HG03066 (cell line): ENCODE results near the gene KIF26B.
"Not testable (repeated sequence)": the region's sequence is repeated elsewhere in the genome, so short reads cannot be mapped to it uniquely, and the experiment has no call there.

Source experiments
- ATAC-seq: cut with Tn5 transposase; IDR thresholded peaks from one replicate; pipeline ENCODE4 v1.9.1; 2021; ENCODE audit warnings: low read depth; ENCODE audit not compliant: unreplicated experiment

KIF26B gene

GRCh38 chr1:245663373-245663772 is 508.6 kb downstream of the KIF26B start:
- ATAC-seq: no peak

GRCh38 chr1:245663841-245664240 is 509.1 kb downstream of the KIF26B start:
- no peak for ATAC-seq

- ATAC-seq: no peak
Measured at GRCh38 chr1:245666412-245666811, 511.6 kb downstream of the KIF26B start.

- ATAC-seq: no peak
Measured at GRCh38 chr1:245671349-245671748, 516.6 kb downstream of the KIF26B start.

- no peak for ATAC-seq
Measured at GRCh38 chr1:245671966-245672767, 517.4 kb downstream of the KIF26B start.

GRCh38 chr1:245672836-245673656 is 518.3 kb downstream of the KIF26B start:
- not testable (repeated sequence) for ATAC-seq

- ATAC-seq: peak; percentile 53
Measured at GRCh38 chr1:245673881-245674414, 519.2 kb downstream of the KIF26B start.

GRCh38 chr1:245677461-245678240 is 522.9 kb downstream of the KIF26B start:
- ATAC-seq: no peak

- ATAC-seq: no peak
Measured at GRCh38 chr1:245678860-245679411, 524.2 kb downstream of the KIF26B start.

- no peak for ATAC-seq
Measured at GRCh38 chr1:245679821-245680780, 525.3 kb downstream of the KIF26B start.

- no peak for ATAC-seq
Measured at GRCh38 chr1:245682638-245683628, 528.1 kb downstream of the KIF26B start.

- ATAC-seq: no peak
Measured at GRCh38 chr1:245683676-245684075, 528.9 kb downstream of the KIF26B start.

- no peak for ATAC-seq
Measured at GRCh38 chr1:245684166-245684565, 529.4 kb downstream of the KIF26B start.

- ATAC-seq: no peak
Measured at GRCh38 chr1:245684571-245684970, 529.8 kb downstream of the KIF26B start.

- no peak for ATAC-seq
Measured at GRCh38 chr1:245685111-245685810, 530.5 kb downstream of the KIF26B start.

- no peak for ATAC-seq
Measured at GRCh38 chr1:245686006-245686405, 531.2 kb downstream of the KIF26B start.

- ATAC-seq: no peak
Measured at GRCh38 chr1:245686446-245687030, 531.8 kb downstream of the KIF26B start.
